Measurements from ENCODE around the gene SPINK4. TPM values are rescaled to one million over a fixed set of nuclear protein-coding genes. Genes with fewer than 3 reads are reported as not detected.

SPINK4 gene
- total RNA-seq, 1 donor from 2014 or later, result not detected

GRCh38 chr9:33291031-33291397 lies 51.0 kb downstream of the SPINK4 start:
- DNase-seq (ENCODE audit: low spot score), result no peak

GRCh38 chr9:33291901-33292300 lies 51.9 kb downstream of the SPINK4 start:
- no peak for DNase-seq (ENCODE audit: low spot score)

GRCh38 chr9:33293782-33294181 lies 53.8 kb downstream of the SPINK4 start:
- DNase-seq (ENCODE audit: low spot score), result no peak

GRCh38 chr9:33294670-33295432 lies 54.9 kb downstream of the SPINK4 start:
- DNase-seq (ENCODE audit: low spot score), result no peak

GRCh38 chr9:33295571-33295970 lies 55.6 kb downstream of the SPINK4 start:
- DNase-seq (ENCODE audit: low spot score), result no peak

GRCh38 chr9:33297432-33297831 lies 57.5 kb downstream of the SPINK4 start:
- no peak for DNase-seq (ENCODE audit: low spot score)

Other genes with a start within 250 kb of the SPINK4 start
- 17.6 TPM for gene APTX, start 238.5 kb upstream of the SPINK4 start, total RNA-seq
- 112 TPM for gene DNAJA1, start 214.9 kb upstream of the SPINK4 start, total RNA-seq
- 17.6 TPM for gene SMU1, start 163.5 kb upstream of the SPINK4 start, total RNA-seq
- gene B4GALT1, start 72.8 kb upstream of the SPINK4 start, total RNA-seq, result 115 TPM
- 131 TPM for gene BAG1, start 24.5 kb downstream of the SPINK4 start, total RNA-seq
- 52.0 TPM for gene CHMP5, start 24.9 kb downstream of the SPINK4 start, total RNA-seq
- gene NFX1, start 50.3 kb downstream of the SPINK4 start, total RNA-seq, result 39.1 TPM
- gene AQP7, start 162.4 kb downstream of the SPINK4 start, total RNA-seq, result 323 TPM
- gene AQP3, start 207.4 kb downstream of the SPINK4 start, total RNA-seq, result 27.7 TPM
- 35.7 TPM for gene NOL6, start 233.8 kb downstream of the SPINK4 start, total RNA-seq

Data from mesenteric fat pad (tissue), 1 donor.